Measurements from ENCODE around the gene IGLL5. TPM values are rescaled to one million over a fixed set of nuclear protein-coding genes. Genes with fewer than 3 reads are reported as not detected.

The IGLL5 gene
- total RNA-seq, 4 donors from 2014 or later = 0.90 to 7.4 (median 2.7) TPM; not detected in 1

- Histone ChIP-seq H3K4me3 (no peak overlapping the region), H3K4me1 (no peaks in the 10 kb centered on the region), H3K9me3 (peaks cover 0 to 3% of the 10 kb centered on the region in 2 donors), H3K27ac (no peak overlapping the region), H3K27me3 (no peaks in the 10 kb centered on the region), H3K36me3 (no peaks in the 10 kb centered on the region)
- TF ChIP-seq CTCF (IDR thresholded peaks at IDR 0.05) (no peak), POLR2A (IDR thresholded peaks at IDR 0.05) (no peak)
- no peak for DNase-seq
- intact Hi-C loops (cut with DNase I; ENCODE audit: low total_unique reads) = no loop called here
Measured at GRCh38 chr22:22872722-22873708, 14.6 kb upstream of the IGLL5 start.

GRCh38 chr22:22877523-22878210, 9.9 kb upstream of the IGLL5 start:
- H3K4me1 ChIP-seq = no peaks in the 10 kb centered on the region
- H3K36me3 ChIP-seq = no peaks in the 10 kb centered on the region
- H3K27me3 ChIP-seq = no peaks in the 10 kb centered on the region
- peaks cover 0 to 3% of the 10 kb centered on the region in 2 donors for H3K9me3 ChIP-seq
- H3K27ac ChIP-seq = no peak overlapping the region
- intact Hi-C loops (cut with DNase I; ENCODE audit: low total_unique reads) = no loop called here
- H3K4me3 ChIP-seq = no peak overlapping the region
- TF ChIP-seq CTCF (IDR thresholded peaks at IDR 0.05) = peak in 2 of 4 experiments; percentile 20 to 32
- TF ChIP-seq POLR2A (IDR thresholded peaks at IDR 0.05) = no peak
- no peak for DNase-seq

GRCh38 chr22:22878211-22878570, 9.4 kb upstream of the IGLL5 start:
- Histone ChIP-seq H3K27ac (no peak overlapping the region), H3K9me3 (peaks cover 0 to 3% of the 10 kb centered on the region in 2 donors), H3K36me3 (no peaks in the 10 kb centered on the region), H3K4me1 (no peaks in the 10 kb centered on the region), H3K4me3 (no peak overlapping the region), H3K27me3 (no peaks in the 10 kb centered on the region)
- TF ChIP-seq POLR2A (IDR thresholded peaks at IDR 0.05) (no peak), CTCF (IDR thresholded peaks at IDR 0.05) (no peak)
- DNase-seq = no peak
- intact Hi-C loops (cut with DNase I; ENCODE audit: low total_unique reads) = no loop called here

- DNase-seq = no peak
- intact Hi-C loops (cut with DNase I; ENCODE audit: low total_unique reads) = no loop called here
- no peaks in the 10 kb centered on the region for H3K27me3 ChIP-seq
- H3K27ac ChIP-seq = no peak overlapping the region
- no peaks in the 10 kb centered on the region for H3K4me1 ChIP-seq
- no peak for TF ChIP-seq CTCF (IDR thresholded peaks at IDR 0.05)
- no peak for TF ChIP-seq POLR2A (IDR thresholded peaks at IDR 0.05)
- peaks cover 0 to 3% of the 10 kb centered on the region in 2 donors for H3K9me3 ChIP-seq
- H3K36me3 ChIP-seq = no peaks in the 10 kb centered on the region
- H3K4me3 ChIP-seq = no peak overlapping the region
Measured at GRCh38 chr22:22878801-22879674, 8.6 kb upstream of the IGLL5 start.

All from uterus (tissue), 4 donors.